Endodermal cell (in vitro differentiated cells): ENCODE measurements around the gene GARNL3. TPM values are rescaled to one million over a fixed set of nuclear protein-coding genes. Genes with fewer than 3 reads are reported as not detected.
A peak's percentile ranks its signal among the peaks of the same experiment; 100 is the strongest.

Experiments used
- DNase-seq: peaks from one replicate; pipeline ENCODE4 v3.0.0-alpha.2; 2017
- H3K27ac ChIP-seq: 2 replicates; pipeline ENCODE4 v1.5.1; 2013; ENCODE audit warnings: mild to moderate bottlenecking, low read depth, low read length, moderate library complexity
- H3K27me3 ChIP-seq: 2 replicates; pipeline ENCODE4 v1.6.1; 2013; ENCODE audit warnings: mild to moderate bottlenecking, low read length, moderate library complexity; ENCODE audit not compliant: insufficient read depth, control insufficient read depth, poor library complexity, severe bottlenecking
- H3K36me3 ChIP-seq: 2 replicates; pipeline ENCODE4 v1.7.0; 2013; ENCODE audit warnings: mild to moderate bottlenecking, low read length, moderate library complexity; ENCODE audit not compliant: control insufficient read depth, insufficient read depth
- H3K4me1 ChIP-seq: one replicate; pipeline ENCODE4 v1.7.0; 2013; ENCODE audit warnings: low read length; ENCODE audit not compliant: control insufficient read depth, insufficient read depth
- H3K4me3 ChIP-seq: 2 replicates; pipeline ENCODE4 v1.5.1; 2013; ENCODE audit warnings: mild to moderate bottlenecking, low read length, moderate library complexity
- H3K9ac ChIP-seq: 2 replicates; pipeline ENCODE4 v1.6.1; 2013; ENCODE audit warnings: mild to moderate bottlenecking, low read length, moderate library complexity; ENCODE audit not compliant: poor library complexity, severe bottlenecking; ENCODE audit errors: extremely low read depth
- H3K9me3 ChIP-seq: 2 replicates; pipeline ENCODE4 v1.6.1; 2013; ENCODE audit warnings: mild to moderate bottlenecking, low read length, moderate library complexity; ENCODE audit not compliant: control insufficient read depth
- H3K27ac Mint-ChIP-seq: 2 replicates; pipeline ENCODE4 v1.8.0; 2020; ENCODE audit warnings: mixed read lengths
- H3K27me3 Mint-ChIP-seq: 2 replicates; pipeline ENCODE4 v1.8.0; 2021; ENCODE audit warnings: mild to moderate bottlenecking, mixed read lengths; ENCODE audit not compliant: insufficient read depth
- H3K36me3 Mint-ChIP-seq: 2 replicates; pipeline ENCODE4 v1.8.0; 2020; ENCODE audit warnings: low read depth, mixed read lengths
- H3K4me1 Mint-ChIP-seq: 2 replicates; pipeline ENCODE4 v1.8.0; 2020; ENCODE audit warnings: mixed read lengths
- H3K4me3 Mint-ChIP-seq: 2 replicates; pipeline ENCODE4 v1.8.0; 2020; ENCODE audit warnings: mild to moderate bottlenecking, moderate library complexity, mixed read lengths
- H3K9me3 Mint-ChIP-seq: 2 replicates; pipeline ENCODE4 v1.8.0; 2020; ENCODE audit warnings: mild to moderate bottlenecking, mixed read lengths
- WGBS, 2 experiments: methylation state at CpG; one replicate each; pipeline versions ENCODE4 v1.1.5 to v1.1.7; 2013; ENCODE audit warnings: missing lambda C conversion rate in 2 of 2, mixed read lengths in 1 of 2; ENCODE audit not compliant: insufficient coverage in 1 of 2, insufficient read length in 1 of 2; 5-methylcytosine and 5-hydroxymethylcytosine counted together
- total RNA-seq, 2 donors: library from RNA; stranded (reverse); fragmentation: NEBNext Ultra II Directional in 1 of 2; extraction: Animal tissue kit (Norgen Biotek cat#: 25700) in 1 of 2; gene quantifications; 2 replicates in 1 of 2; 3 replicates in 1 of 2; pipeline ENCODE4 v1.2.1, GENCODE V29; 2021
- TF ChIP-seq, protein P1 (sequence below): fragments of 200-600 bp; sonication (generic); conservative IDR thresholded peaks from 2 replicates; pipeline ENCODE4 v1.5.0; 2021; ENCODE audit warnings: antibody characterized with exemption, mild to moderate bottlenecking

GARNL3 gene
- total RNA-seq, 2 donors from 2014 or later: 7.2 to 12.8 TPM

DNA sequence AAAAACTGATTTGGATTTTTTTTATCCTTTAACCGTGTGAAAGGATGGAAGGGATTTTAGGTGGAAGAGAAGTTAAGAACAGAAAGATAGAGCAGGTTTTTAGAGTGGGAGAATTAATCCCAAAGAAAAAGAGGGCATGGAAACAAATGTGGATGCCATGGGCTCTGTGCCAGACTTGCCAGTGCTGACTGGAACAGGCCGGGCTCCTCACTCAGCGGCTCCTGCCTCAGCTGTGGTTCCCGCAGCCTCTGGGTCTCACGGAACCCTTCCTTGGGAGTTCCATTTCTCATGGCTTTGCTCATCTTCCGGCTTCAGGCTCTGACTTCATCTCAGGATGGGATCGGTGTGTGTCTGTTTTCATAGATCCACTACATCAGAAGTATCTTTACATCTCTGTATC is 102.0 kb downstream of the GARNL3 start:
- Mint-ChIP-seq H3K36me3 (no peaks in the 10 kb centered on the region), H3K27me3 (no peaks in the 10 kb centered on the region), H3K4me3 (no peak overlapping the region), H3K4me1 (no peaks in the 10 kb centered on the region), H3K27ac (no peak overlapping the region), H3K9me3 (no peaks in the 10 kb centered on the region)
- Histone ChIP-seq H3K9ac (no peak overlapping the region), H3K36me3 (no peaks in the 10 kb centered on the region), H3K4me3 (no peak overlapping the region), H3K27ac (no peak overlapping the region), H3K9me3 (no peaks in the 10 kb centered on the region), H3K4me1 (no peaks in the 10 kb centered on the region), H3K27me3 (no peaks in the 10 kb centered on the region)
- 94% methylated on average over 6 to 7 of the region's 7 CpGs for WGBS, 2 experiments
- no peak for DNase-seq
- TF ChIP-seq, protein P1, sequence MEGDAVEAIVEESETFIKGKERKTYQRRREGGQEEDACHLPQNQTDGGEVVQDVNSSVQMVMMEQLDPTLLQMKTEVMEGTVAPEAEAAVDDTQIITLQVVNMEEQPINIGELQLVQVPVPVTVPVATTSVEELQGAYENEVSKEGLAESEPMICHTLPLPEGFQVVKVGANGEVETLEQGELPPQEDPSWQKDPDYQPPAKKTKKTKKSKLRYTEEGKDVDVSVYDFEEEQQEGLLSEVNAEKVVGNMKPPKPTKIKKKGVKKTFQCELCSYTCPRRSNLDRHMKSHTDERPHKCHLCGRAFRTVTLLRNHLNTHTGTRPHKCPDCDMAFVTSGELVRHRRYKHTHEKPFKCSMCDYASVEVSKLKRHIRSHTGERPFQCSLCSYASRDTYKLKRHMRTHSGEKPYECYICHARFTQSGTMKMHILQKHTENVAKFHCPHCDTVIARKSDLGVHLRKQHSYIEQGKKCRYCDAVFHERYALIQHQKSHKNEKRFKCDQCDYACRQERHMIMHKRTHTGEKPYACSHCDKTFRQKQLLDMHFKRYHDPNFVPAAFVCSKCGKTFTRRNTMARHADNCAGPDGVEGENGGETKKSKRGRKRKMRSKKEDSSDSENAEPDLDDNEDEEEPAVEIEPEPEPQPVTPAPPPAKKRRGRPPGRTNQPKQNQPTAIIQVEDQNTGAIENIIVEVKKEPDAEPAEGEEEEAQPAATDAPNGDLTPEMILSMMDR: no peak

- Histone ChIP-seq H3K9me3 (no peaks in the 10 kb centered on the region), H3K9ac (no peak overlapping the region), H3K4me1 (no peaks in the 10 kb centered on the region), H3K4me3 (no peak overlapping the region), H3K27me3 (no peaks in the 10 kb centered on the region), H3K36me3 (no peaks in the 10 kb centered on the region), H3K27ac (no peak overlapping the region)
- no peaks in the 10 kb centered on the region for H3K9me3 Mint-ChIP-seq
- TF ChIP-seq, protein P1: no peak
- no peak overlapping the region for H3K4me3 Mint-ChIP-seq
- H3K36me3 Mint-ChIP-seq: no peaks in the 10 kb centered on the region
- no peaks in the 10 kb centered on the region for H3K27me3 Mint-ChIP-seq
- 88 to 100% methylated on average over 3 to 6 of the region's 6 CpGs for WGBS, 2 experiments
- H3K27ac Mint-ChIP-seq: no peak overlapping the region
- DNase-seq: no peak
- no peaks in the 10 kb centered on the region for H3K4me1 Mint-ChIP-seq
These were observed 104.4 kb downstream of the GARNL3 start for GRCh38 chr9:127368852-127369402.

GRCh38 chr9:127369428-127369827 is 104.9 kb downstream of the GARNL3 start:
- Mint-ChIP-seq H3K36me3 (no peaks in the 10 kb centered on the region), H3K9me3 (no peaks in the 10 kb centered on the region), H3K27me3 (no peaks in the 10 kb centered on the region), H3K4me1 (no peaks in the 10 kb centered on the region), H3K4me3 (no peak overlapping the region), H3K27ac (peak overlapping the region; percentile 7)
- Histone ChIP-seq H3K4me1 (no peaks in the 10 kb centered on the region), H3K36me3 (no peaks in the 10 kb centered on the region), H3K27me3 (no peaks in the 10 kb centered on the region), H3K9me3 (no peaks in the 10 kb centered on the region), H3K4me3 (no peak overlapping the region), H3K27ac (no peak overlapping the region), H3K9ac (no peak overlapping the region)
- WGBS, 2 experiments: 87 to 89% methylated on average over 8 of the region's 8 CpGs
- DNase-seq: no peak
- TF ChIP-seq, protein P1: peak; percentile 13
